Endothelial cell (in vitro differentiated cells): ENCODE results near the gene PDLIM4. TPM values are rescaled to one million over a fixed set of nuclear protein-coding genes. Genes with fewer than 3 reads are reported as not detected.

Experiments used
- DNase-seq: peaks from one replicate; pipeline ENCODE4 v3.0.0; 2021; ENCODE audit warnings: low spot score
- H3K27ac Mint-ChIP-seq: one replicate; pipeline ENCODE4 v1.8.0; 2021; ENCODE audit warnings: mixed read lengths, inconsistent platforms; ENCODE audit not compliant: unreplicated experiment
- H3K27me3 Mint-ChIP-seq: one replicate; pipeline ENCODE4 v1.8.0; 2021; ENCODE audit warnings: mild to moderate bottlenecking, moderate library complexity, mixed read lengths, inconsistent platforms; ENCODE audit not compliant: unreplicated experiment
- H3K36me3 Mint-ChIP-seq: one replicate; pipeline ENCODE4 v1.8.0; 2021; ENCODE audit warnings: mild to moderate bottlenecking, low read depth, mixed read lengths, inconsistent platforms; ENCODE audit not compliant: unreplicated experiment
- H3K4me1 Mint-ChIP-seq: one replicate; pipeline ENCODE4 v1.8.0; 2021; ENCODE audit warnings: mild to moderate bottlenecking, mixed read lengths, inconsistent platforms; ENCODE audit not compliant: unreplicated experiment
- H3K4me3 Mint-ChIP-seq: one replicate; pipeline ENCODE4 v1.8.0; 2021; ENCODE audit warnings: mild to moderate bottlenecking, mixed read lengths, inconsistent platforms; ENCODE audit not compliant: unreplicated experiment
- H3K9me3 Mint-ChIP-seq: one replicate; pipeline ENCODE4 v1.8.0; 2021; ENCODE audit warnings: mixed read lengths, inconsistent platforms; ENCODE audit not compliant: unreplicated experiment
- CTCF ChIP-seq: fragments of 200-600 bp; sonication (generic); IDR thresholded peaks from one replicate; pipeline ENCODE4 v1.5.0; 2021; ENCODE audit warnings: antibody characterized with exemption; ENCODE audit not compliant: unreplicated experiment
- total RNA-seq: library from RNA; stranded (reverse); fragmentation: NEBNext Ultra II Directional; extraction: Animal tissue kit (Norgen Biotek cat#: 25700); gene quantifications from one replicate; pipeline ENCODE4 v1.2.1, GENCODE V29; 2021; ENCODE audit not compliant: unreplicated experiment

PDLIM4 gene
- total RNA-seq, 1 donor from 2014 or later, result 8.5 TPM

- no peaks in the 10 kb centered on the region for H3K9me3 Mint-ChIP-seq
- H3K4me3 Mint-ChIP-seq, result no peak overlapping the region
- peaks cover 11% of the 10 kb centered on the region for H3K27me3 Mint-ChIP-seq
- H3K36me3 Mint-ChIP-seq, result peaks cover 4% of the 10 kb centered on the region
- no peak for TF ChIP-seq CTCF
- no peak overlapping the region for H3K27ac Mint-ChIP-seq
- no peak for DNase-seq
- peaks cover 18% of the 10 kb centered on the region for H3K4me1 Mint-ChIP-seq
These were observed 1.8 kb downstream of the PDLIM4 start for GRCh38 chr5:132259069-132259851.

- DNase-seq, result no peak
- H3K9me3 Mint-ChIP-seq, result no peaks in the 10 kb centered on the region
- peaks cover 9% of the 10 kb centered on the region for H3K27me3 Mint-ChIP-seq
- peak overlapping the region; percentile 14 for H3K27ac Mint-ChIP-seq
- peaks cover 4% of the 10 kb centered on the region for H3K36me3 Mint-ChIP-seq
- H3K4me3 Mint-ChIP-seq, result no peak overlapping the region
- H3K4me1 Mint-ChIP-seq, result peaks cover 26% of the 10 kb centered on the region
- TF ChIP-seq CTCF, result no peak
These were observed 2.6 kb downstream of the PDLIM4 start for GRCh38 chr5:132260051-132260450.

DNA sequence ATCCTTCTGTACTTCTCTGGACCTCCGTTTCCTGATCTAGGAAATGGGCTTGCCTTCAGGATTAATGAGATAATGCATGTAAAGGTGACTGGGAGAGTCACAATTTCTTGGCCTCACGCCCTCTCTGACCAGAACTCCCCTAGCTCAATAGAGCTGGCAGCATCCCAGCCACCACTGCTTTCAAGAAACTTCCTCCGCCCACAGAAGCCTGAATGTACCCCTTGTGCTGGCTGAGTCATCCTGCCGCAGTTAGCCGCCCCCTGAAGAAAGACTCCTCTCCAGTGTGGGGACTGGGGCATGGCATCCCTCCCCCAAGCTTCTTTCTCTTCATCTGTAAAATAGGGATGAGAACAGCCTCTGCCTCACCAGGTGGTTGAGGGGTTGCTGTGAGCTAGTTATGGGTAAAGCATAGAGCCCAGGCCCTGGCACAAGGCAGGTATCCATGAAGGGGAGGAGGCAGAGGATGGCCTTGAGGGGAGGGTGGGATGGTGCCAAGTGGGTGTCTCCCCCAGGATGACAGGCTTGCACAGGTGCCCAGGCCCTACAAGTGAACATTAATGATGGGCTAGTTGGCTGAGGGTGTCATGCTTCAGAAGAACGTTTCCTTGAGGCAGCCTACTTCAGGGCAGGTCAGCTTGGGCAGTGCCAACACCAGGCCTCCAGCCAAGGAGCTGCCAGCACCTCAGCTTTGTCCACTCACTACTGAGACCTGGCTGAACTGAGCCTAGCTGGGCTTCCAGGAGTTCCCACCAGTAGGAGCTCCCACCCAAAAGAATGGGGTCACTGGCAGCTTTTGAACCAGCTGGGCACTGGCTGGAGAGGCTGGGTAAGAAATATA is 3.4 kb downstream of the PDLIM4 start:
- Mint-ChIP-seq H3K27me3 (peaks cover 9% of the 10 kb centered on the region), H3K4me3 (no peak overlapping the region), H3K4me1 (peaks cover 29% of the 10 kb centered on the region), H3K36me3 (peaks cover 4% of the 10 kb centered on the region), H3K9me3 (no peaks in the 10 kb centered on the region), H3K27ac (peak overlapping the region; percentile 14)
- TF ChIP-seq CTCF, result no peak
- DNase-seq, result peak; percentile 1

DNA sequence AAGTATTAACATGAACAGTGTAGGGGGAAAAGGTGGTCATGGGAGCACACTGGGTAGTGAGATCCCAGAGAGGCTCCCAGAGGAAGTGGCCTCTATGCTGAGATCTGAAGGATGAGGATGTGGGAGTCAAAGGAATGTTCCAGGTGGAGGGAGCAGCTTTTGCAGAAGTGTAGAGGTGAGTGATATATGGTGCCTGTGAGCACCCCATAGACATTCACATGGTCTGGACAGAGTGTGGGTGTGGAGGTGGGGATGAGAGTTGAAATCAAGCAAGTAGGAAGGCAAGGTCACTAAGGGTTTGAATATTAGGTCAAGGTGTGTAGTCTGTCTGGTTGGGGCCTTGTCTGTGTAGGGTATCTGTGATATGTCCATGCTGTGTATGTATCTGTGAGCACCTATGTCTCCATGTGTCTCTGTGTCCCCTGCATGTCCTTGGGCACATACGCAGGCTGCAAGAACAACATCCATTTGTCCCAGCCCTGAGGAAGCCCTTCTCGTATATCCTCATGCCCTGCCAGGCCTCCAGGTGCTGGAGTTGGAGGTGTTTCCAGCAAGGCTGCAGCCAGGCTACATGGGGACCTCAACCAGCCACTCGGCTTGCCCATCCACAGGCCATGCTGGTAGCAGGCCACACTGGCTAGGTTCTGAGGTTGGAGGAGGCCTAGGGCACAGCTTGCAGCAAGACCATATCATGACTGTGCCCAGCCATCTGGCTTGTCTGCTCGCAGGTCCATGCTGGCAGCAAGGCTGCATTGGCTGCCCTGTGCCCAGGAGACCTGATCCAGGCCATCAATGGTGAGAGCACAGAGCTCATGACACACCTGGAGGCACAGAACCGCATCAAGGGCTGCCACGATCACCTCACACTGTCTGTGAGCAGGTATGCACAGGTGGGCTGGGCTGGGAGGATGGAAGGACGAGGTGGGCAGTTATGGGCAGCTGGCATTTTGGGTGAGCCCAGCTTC is 4.7 kb downstream of the PDLIM4 start:
- DNase-seq, result peak; percentile 1

More for the DNA sequence above, 4.7 kb downstream of the PDLIM4 start:
- no peaks in the 10 kb centered on the region for H3K9me3 Mint-ChIP-seq
- peaks cover 4% of the 10 kb centered on the region for H3K36me3 Mint-ChIP-seq
- TF ChIP-seq CTCF, result no peak
- peak overlapping the region; percentile 81 for H3K27ac Mint-ChIP-seq
- peaks cover 29% of the 10 kb centered on the region for H3K4me1 Mint-ChIP-seq
- peak overlapping the region; percentile 52 for H3K4me3 Mint-ChIP-seq
- H3K27me3 Mint-ChIP-seq, result peaks cover 9% of the 10 kb centered on the region
